DND-41 (cell line): ENCODE data around the gene MACF1.

Source experiments
- ATAC-seq: fragments of 200-7000 bp; cut with Tn5 transposase; 3 replicates; pipeline ENCODE4 v1.9.1; 2021; ENCODE audit warnings: low read depth; ENCODE audit not compliant: insufficient read depth
- DNase-seq: peaks from one replicate; pipeline ENCODE4 v3.0.0-alpha.2; 2020
- H2AFZ ChIP-seq: 2 replicates; pipeline ENCODE4 v1.6.0; 2012; ENCODE audit warnings: low read depth, low read length
- H3K27ac ChIP-seq: 2 replicates; pipeline ENCODE4 v1.5.1; 2012; ENCODE audit warnings: low read length, inconsistent platforms
- H3K27me3 ChIP-seq: fragments of 200-600 bp; sonication (generic); 2 replicates; pipeline ENCODE4 v1.6.0; 2012; ENCODE audit warnings: low read length, mild to moderate bottlenecking, inconsistent platforms; ENCODE audit not compliant: insufficient read depth, poor library complexity
- H3K36me3 ChIP-seq: 2 replicates; pipeline ENCODE4 v1.5.1; 2012; ENCODE audit warnings: low read length, inconsistent platforms; ENCODE audit not compliant: insufficient read depth
- H3K4me1 ChIP-seq: 2 replicates; pipeline ENCODE4 v1.5.1; 2012; ENCODE audit warnings: mild to moderate bottlenecking, low read length; ENCODE audit not compliant: insufficient read depth
- H3K4me2 ChIP-seq: 2 replicates; pipeline ENCODE4 v1.6.0; 2012; ENCODE audit warnings: mild to moderate bottlenecking, moderate library complexity, low read length, inconsistent platforms; ENCODE audit not compliant: insufficient read depth
- H3K4me3 ChIP-seq, 2 experiments: fragments of 200-600 bp in 1 of 2; shearing (Covaris generic) in 1 of 2; 2 replicates each; pipeline ENCODE4 v1.5.1; 2012 to 2016; ENCODE audit warnings: inconsistent platforms in 2 of 2, low read length in 2 of 2, mild to moderate bottlenecking in 2 of 2, low read depth in 1 of 2, moderate library complexity in 1 of 2
- H3K79me2 ChIP-seq: 2 replicates; pipeline ENCODE4 v1.6.0; 2012; ENCODE audit warnings: low read length, inconsistent platforms; ENCODE audit not compliant: insufficient read depth
- H3K9ac ChIP-seq: 2 replicates; pipeline ENCODE4 v1.6.0; 2012; ENCODE audit warnings: low read depth, mild to moderate bottlenecking, inconsistent platforms, low read length, moderate library complexity
- H3K9me3 ChIP-seq: 2 replicates; pipeline ENCODE4 v1.5.1; 2012; ENCODE audit warnings: low read length, moderate library complexity, mild to moderate bottlenecking, inconsistent platforms; ENCODE audit not compliant: insufficient read depth, severe bottlenecking
- H4K20me1 ChIP-seq: 2 replicates; pipeline ENCODE4 v1.6.0; 2012; ENCODE audit warnings: low read length; ENCODE audit not compliant: insufficient read depth
- CTCF ChIP-seq: IDR thresholded peaks from 2 replicates; pipeline ENCODE4 v1.5.1; 2012; ENCODE audit warnings: borderline replicate concordance, low read length, moderate library complexity, mild to moderate bottlenecking; ENCODE audit not compliant: poor library complexity, severe bottlenecking; ENCODE audit errors: extremely low read depth
- EZH2 ChIP-seq: IDR thresholded peaks from 3 replicates; pipeline ENCODE4 v1.6.1; 2012; ENCODE audit warnings: borderline replicate concordance, low read depth, mild to moderate bottlenecking, moderate library complexity, low read length, inconsistent platforms; ENCODE audit not compliant: severe bottlenecking

The MACF1 gene

GRCh38 chr1:39321979-39322378, 117.5 kb downstream of the MACF1 start:
- Histone ChIP-seq H3K36me3 (peaks cover 92% of the 10 kb centered on the region), H3K4me2 (no peak overlapping the region), H3K79me2 (no peaks in the 10 kb centered on the region), H3K9me3 (no peaks in the 10 kb centered on the region), H3K27ac (no peak overlapping the region), H2AFZ (no peak overlapping the region), H4K20me1 (no peaks in the 10 kb centered on the region), H3K27me3 (no peaks in the 10 kb centered on the region), H3K4me1 (no peaks in the 10 kb centered on the region), H3K4me3 (no peak overlapping the region), H3K9ac (no peak overlapping the region)
- ATAC-seq (no peak), DNase-seq (no peak)
- no peak for TF ChIP-seq CTCF
- no peak for TF ChIP-seq EZH2

GRCh38 chr1:39322431-39322830, 117.9 kb downstream of the MACF1 start:
- no peak overlapping the region for H3K9ac ChIP-seq
- DNase-seq (no peak), ATAC-seq (no peak)
- no peaks in the 10 kb centered on the region for H3K9me3 ChIP-seq
- no peaks in the 10 kb centered on the region for H3K4me1 ChIP-seq
- no peak overlapping the region for H3K4me2 ChIP-seq
- no peaks in the 10 kb centered on the region for H3K27me3 ChIP-seq
- no peak overlapping the region for H2AFZ ChIP-seq
- no peak overlapping the region for H3K4me3 ChIP-seq
- H3K27ac ChIP-seq, result no peak overlapping the region
- H3K36me3 ChIP-seq, result peaks cover 92% of the 10 kb centered on the region
- TF ChIP-seq CTCF (no peak), EZH2 (no peak)
- no peaks in the 10 kb centered on the region for H4K20me1 ChIP-seq
- H3K79me2 ChIP-seq, result no peaks in the 10 kb centered on the region

GRCh38 chr1:39324888-39325287, 120.4 kb downstream of the MACF1 start:
- no peak for ATAC-seq
- H3K4me3 ChIP-seq, result no peak overlapping the region
- H3K36me3 ChIP-seq, result peaks cover 92% of the 10 kb centered on the region
- no peak overlapping the region for H2AFZ ChIP-seq
- no peak for DNase-seq
- H3K4me2 ChIP-seq, result no peak overlapping the region
- no peaks in the 10 kb centered on the region for H4K20me1 ChIP-seq
- no peak overlapping the region for H3K9ac ChIP-seq
- H3K27ac ChIP-seq, result no peak overlapping the region
- no peaks in the 10 kb centered on the region for H3K4me1 ChIP-seq
- H3K27me3 ChIP-seq, result no peaks in the 10 kb centered on the region
- H3K79me2 ChIP-seq, result no peaks in the 10 kb centered on the region
- H3K9me3 ChIP-seq, result no peaks in the 10 kb centered on the region
- TF ChIP-seq CTCF (no peak), EZH2 (no peak)

- DNase-seq (no peak), ATAC-seq (no peak)
- H3K4me3 ChIP-seq, result no peak overlapping the region
- H3K27ac ChIP-seq, result no peak overlapping the region
- no peaks in the 10 kb centered on the region for H3K9me3 ChIP-seq
- H3K9ac ChIP-seq, result no peak overlapping the region
- peaks cover 90% of the 10 kb centered on the region for H3K36me3 ChIP-seq
- no peaks in the 10 kb centered on the region for H3K79me2 ChIP-seq
- H3K4me2 ChIP-seq, result no peak overlapping the region
- H3K27me3 ChIP-seq, result no peaks in the 10 kb centered on the region
- H4K20me1 ChIP-seq, result no peaks in the 10 kb centered on the region
- TF ChIP-seq CTCF (no peak), EZH2 (no peak)
- H3K4me1 ChIP-seq, result no peaks in the 10 kb centered on the region
- H2AFZ ChIP-seq, result no peak overlapping the region
These were observed 122.3 kb downstream of the MACF1 start for GRCh38 chr1:39326836-39327235.
